GM19452 (cell line): ENCODE results near the gene LVRN.

Experiments used
- ATAC-seq: cut with Tn5 transposase; IDR thresholded peaks from one replicate; pipeline ENCODE4 v1.9.1; 2021; ENCODE audit not compliant: unreplicated experiment

Gene LVRN

DNA sequence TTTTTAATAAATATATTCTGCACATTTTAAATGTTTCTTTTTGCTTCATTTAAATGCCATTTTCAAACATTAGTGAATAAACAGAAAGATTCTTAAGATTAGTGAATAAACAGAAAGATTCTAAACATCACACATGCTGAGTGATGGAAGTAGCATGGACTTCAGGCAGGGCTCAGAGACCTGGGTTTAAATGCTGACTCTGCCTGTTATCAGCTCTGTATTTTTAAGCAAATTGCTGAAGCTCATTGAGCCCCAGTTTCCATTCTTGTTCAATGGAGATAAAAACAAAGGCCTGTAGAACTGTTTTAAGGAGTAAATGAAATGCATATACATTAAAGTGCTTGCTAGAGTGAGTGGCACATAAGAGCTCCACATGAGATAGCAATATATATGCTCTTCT is 8.1 kb upstream of the LVRN start:
- no peak for ATAC-seq

DNA sequence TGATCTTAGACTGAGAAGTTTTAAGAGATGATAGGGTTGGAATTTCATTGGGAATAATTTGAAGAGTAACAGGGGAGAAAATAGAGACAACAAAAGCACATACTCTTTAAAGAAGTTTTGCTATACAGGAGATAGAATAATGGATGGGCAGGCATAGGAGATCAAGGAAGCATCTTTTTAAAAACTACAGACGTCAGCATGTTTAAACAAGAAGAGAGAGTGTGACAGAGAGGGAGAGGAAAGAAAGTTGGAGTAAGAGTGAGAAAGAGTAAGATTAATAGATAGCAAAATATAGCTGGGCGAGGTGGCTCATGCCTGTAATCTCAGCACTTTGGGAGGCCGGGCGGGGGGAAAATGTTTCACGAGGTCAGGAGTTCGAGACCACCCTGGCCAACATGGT is 5.3 kb upstream of the LVRN start:
- ATAC-seq: no peak

DNA sequence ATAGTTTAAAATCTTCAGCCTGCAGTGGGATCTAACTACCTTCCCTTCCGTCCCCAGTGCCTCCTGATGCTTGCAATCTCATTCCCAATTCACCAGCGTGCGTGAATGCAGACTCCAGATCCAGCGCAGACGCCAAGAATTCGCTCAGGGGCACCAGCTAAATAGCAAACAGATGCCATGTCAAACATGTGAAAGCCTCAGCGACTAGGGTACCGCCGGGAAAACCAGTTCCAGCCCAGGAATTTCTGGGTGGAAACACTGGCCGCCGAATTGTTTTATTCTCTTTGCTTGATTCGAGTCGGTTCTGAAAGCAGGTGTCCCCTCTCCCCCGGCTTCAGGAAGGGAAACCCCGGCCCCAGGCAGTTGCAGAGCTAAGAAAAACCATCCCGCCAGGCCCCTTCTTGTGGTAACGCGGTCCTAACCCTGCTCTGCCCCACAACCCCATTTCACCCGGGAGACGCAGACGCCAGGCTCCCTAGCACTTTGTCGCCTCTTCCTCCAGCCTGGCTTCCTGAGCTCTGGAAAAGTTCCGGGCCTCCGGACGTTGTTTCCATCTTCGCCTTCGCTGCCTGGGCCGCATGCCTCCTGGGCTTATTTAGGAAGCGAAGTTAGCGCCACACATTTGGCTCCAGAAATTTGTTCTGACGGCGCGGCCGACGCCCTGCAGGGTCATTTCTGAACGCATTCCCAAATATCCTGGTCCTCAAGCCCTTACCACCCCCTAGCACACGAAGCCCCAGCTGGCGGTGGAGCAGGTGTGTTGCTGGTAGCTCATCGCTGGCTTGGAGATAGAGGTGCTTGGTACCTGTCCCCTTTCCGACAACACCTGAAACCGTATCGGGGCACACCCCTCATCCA is 665 bp upstream of the LVRN start:
- no peak for ATAC-seq

DNA sequence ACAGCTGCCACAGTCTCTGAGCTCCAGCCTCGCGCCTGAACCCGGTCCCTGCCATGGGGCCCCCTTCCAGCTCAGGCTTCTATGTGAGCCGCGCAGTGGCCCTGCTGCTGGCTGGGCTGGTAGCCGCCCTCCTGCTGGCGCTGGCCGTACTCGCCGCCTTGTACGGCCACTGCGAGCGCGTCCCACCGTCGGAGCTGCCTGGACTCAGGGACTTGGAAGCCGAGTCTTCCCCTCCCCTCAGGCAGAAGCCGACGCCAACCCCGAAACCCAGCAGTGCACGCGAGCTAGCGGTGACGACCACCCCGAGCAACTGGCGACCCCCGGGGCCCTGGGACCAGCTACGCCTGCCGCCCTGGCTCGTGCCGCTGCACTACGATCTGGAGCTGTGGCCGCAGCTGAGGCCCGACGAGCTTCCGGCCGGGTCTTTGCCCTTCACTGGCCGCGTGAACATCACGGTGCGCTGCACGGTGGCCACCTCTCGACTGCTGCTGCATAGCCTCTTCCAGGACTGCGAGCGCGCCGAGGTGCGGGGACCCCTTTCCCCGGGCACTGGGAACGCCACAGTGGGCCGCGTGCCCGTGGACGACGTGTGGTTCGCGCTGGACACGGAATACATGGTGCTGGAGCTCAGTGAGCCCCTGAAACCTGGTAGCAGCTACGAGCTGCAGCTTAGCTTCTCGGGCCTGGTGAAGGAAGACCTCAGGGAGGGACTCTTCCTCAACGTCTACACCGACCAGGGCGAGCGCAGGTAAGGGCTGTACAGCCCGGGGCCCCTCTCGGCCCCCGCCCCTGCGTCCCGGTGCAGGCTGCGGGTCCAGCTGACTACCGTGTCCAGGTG is 509 bp downstream of the LVRN start:
- peak; percentile 52 for ATAC-seq

DNA sequence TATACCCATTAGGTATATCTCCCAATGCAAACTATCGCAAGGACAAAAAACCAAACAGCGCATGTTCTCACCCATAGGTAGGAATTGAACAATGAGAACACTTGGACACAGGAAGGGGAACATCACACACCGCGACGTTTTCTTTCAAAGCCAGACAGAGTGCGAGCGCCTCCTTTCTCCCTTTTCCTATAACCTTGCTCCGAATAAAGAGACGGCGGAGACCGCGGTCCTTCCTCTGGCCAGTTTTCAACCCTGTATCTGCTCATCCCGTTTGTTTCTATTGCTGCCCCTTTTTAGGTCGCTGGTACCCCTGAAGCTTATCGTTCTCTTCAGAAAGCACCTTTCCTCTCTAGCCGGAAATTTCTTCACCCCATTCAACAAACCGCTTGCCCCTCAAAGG is 1.3 kb downstream of the LVRN start:
- ATAC-seq: no peak

DNA sequence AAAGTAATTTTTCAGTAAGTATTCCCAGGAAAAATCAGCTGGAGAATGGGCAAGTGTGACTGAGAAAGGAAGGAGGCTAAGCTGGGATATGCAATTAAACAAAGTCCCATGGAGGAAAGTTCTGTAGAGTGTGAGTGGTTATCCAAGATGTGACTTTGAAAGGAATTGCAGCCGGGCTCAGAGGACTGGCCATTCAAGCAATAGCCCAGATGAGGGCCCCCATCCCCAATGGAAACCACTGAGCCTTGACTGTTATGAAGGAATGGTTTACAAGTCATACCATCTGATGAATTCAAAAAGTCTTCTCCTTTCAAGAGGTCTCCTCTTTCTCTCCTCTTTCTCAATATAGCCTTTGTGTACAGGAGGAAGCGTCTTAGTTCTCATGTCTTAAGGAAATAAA is 6.5 kb downstream of the LVRN start:
- ATAC-seq: no peak

DNA sequence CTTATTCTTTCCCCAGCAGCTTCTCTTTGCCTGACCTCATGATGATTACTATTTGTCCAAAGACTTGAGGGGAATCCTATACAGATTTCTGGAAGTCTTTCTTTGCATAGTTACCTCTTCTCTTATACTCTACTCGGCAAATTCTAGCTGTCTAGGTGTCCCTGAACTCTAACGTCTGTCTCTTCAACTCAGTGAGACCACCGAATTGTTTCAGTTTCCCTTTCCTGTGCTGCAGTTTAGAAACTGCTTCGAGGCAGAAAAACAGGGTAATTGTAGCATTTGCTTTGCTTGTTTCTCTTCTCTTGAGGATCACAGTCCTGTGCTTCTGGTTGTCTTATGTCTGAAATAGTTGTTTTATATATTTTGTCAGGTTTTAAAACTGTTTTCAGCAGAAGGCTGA is 14.8 kb downstream of the LVRN start:
- ATAC-seq: peak; percentile 85

DNA sequence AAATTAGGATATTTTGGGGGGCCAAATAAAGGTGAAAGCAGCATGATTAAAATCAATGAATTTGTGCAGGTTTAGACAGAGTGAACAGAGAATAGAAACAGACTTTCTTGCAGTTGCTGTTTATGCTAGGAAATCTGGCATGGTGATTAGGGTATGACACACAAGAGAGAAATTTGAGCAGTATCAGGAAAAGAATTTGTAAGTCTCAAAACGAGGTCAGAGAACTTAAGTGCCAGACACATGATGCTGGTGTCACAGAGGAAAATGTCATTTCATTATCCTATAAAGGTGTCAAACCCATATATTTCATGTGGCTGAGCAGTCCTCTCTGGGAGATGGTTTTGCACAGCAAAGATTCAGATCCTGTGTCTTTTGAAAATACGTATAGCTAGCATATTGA is 15.7 kb downstream of the LVRN start:
- no peak for ATAC-seq

DNA sequence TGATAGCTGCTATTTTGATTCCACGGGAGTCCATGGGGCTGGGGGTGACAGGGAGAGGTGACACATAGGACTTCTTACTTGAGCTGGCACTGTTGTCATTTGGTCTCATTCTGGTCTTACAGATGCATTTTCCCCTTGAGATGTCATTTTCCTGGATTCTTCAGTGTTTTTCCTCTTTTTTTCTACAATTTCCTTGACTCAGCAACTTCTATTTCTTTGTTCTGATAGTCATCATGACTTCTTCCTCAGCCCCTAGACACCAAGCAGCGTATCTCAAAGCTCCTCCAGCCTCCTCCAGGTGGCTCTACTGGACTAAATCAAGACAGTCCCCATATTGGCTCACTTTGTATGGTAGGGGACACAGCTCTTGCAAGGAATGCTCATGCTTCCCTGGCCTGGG is 16.5 kb downstream of the LVRN start:
- no peak for ATAC-seq

DNA sequence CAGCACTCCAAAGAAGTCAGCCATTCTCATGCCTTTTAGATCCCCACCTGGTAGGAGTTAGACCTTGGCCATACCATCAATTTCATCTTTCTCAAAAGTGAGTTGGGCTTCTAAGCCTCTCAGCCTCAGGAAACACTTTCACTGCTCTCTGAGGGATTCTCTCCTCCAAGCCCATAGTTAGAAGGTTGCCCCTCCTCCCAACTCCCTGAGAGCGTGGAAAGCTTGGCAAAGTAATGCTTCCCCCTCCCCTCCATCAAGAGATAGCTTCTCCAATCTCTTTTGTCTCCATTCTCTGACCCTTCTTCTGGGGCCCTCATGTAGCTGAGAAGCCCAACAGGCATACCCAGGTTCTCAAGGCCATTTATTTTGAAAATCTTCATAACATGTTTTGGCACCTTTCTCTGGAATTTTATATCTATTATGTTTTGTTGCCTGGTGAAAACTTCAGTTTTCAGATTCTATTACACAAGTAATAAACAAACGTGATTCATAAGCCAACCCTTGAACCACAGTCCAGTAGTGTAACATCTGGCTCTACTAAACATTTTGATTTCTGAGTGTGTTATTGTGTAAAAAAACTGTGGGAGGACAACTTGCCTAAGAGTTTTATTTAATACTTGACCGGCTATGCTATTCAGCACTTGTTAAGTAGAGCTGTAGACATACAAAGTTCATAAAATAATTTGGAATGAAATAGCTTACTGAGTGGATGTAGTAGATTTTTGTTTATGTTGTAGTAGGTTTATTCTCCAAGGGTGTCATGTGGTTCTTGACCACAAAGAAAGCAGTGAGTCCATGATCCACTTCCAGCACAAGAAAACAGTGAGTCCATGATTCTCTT is 17.1 kb downstream of the LVRN start:
- ATAC-seq: no peak

DNA sequence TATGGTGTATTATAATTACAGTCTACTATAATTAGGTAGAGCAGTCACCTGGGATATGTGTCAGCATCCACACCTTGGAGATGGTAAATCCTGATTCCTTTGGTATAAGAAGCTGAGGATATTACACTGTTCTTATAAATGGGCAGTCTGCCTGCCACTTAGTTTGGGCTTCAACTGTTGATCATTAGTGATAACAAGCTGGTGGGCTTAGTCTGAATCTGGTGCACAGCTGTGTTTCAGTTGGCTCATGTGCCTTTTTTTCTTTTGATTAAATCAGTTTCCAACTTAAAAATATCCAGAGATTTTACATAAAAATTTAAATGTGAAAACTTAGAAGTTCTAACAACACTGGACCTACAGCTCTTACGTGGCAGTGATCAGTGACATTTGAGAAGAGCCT is 21.2 kb downstream of the LVRN start:
- no peak for ATAC-seq

DNA sequence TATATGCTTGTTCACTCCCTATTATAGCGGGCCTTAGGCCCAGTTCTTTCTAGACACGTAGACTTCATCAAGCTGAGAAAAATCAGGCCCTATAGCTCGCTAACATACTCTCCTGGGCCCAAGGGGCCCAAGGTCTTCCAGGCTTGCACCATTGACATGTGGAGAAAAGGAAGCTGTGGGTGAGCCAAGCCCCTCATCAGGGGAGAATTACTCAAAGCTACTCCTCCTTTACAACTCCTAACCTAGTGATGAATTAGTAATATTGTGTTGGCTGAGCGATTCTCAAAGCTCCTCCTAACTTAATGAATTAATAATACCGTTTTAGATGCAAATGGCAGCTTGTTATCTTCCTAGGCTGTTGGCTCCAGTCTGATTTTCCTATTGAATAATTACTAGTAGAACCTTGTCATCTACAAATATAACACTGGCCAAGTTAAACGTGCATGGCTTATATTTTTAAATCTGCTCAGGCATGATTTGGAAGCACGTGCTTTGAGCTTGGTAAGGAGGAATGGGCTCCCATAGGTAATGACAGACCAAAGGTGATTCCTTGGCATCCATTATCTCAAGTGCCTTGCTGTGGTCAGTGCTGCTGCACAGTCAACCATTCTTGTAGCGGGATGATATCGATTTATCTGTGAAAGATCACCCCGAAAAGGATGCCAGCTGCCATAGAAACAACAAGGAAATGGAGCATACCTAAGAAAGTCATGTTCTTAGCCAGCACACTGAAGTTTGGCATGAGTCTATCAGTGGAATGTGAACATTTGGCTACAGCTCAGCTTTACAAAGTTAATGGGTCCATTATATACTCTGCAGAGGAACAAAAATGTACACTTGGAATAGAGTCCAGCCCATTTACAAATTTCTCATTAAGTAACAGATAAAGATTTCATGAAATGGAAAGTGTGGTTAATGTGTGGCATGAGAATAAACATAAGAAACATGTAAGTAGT is 23.8 kb downstream of the LVRN start:
- ATAC-seq: no peak

DNA sequence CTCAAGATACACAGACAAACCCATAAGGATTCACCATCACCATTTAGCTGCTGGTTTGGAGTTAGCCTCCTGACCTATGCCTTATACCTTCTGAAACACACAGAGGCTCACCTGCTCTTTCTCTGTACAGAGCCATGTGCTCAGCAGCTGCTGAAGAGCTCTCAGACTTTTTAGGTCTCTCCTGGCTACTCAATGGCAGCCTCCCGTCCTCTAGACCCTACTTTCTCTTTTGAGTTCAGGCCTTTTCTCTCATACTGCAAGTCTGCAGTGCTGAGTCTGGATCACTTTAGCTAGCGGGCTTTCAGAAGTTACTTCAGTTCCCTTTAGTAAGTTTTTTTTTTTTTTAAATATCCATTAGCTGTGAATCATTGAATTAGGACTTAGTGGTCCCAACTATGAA is 25.7 kb downstream of the LVRN start:
- no peak for ATAC-seq

DNA sequence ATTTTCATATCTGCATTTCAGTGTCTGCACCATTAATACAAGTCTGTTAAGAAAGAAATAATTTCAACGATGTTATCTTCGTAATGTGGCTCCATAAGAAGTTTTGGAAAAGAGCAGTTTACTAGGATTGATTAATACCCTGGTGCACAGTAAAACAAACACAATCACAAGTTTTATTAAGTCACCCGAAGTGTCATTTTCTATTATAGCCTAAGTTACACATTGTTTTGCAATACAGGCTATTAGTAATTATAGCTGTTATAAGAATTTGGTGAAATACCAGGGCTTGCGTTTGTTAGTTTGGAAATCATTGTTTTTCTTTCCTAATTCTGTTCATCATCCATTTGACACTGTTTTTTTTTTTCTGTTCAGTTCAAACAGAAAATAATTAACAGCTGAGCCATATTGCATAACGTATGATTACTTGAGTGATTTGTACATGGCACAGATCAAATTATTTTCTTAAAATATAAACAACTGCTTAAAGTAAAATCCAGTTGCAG is 30.6 kb downstream of the LVRN start:
- ATAC-seq: no peak

DNA sequence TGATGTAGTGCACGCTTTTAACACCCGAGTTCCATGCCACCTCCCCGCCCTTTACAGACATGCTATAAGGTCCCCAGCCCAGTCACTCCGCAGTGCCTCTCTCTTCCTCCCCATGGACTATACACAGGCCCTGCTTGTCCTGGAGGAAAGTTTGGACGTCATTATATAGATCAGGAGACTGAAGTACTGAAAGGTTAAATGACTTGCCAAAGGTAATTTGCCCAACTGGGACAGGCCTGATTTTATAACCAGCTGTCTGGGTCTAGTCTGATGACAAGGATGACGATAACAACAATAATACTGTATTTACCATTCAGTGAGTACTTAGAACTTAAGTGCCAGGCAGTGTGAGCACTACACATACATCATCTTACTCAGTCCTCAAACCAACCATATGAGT is 33.1 kb downstream of the LVRN start:
- ATAC-seq: no peak

DNA sequence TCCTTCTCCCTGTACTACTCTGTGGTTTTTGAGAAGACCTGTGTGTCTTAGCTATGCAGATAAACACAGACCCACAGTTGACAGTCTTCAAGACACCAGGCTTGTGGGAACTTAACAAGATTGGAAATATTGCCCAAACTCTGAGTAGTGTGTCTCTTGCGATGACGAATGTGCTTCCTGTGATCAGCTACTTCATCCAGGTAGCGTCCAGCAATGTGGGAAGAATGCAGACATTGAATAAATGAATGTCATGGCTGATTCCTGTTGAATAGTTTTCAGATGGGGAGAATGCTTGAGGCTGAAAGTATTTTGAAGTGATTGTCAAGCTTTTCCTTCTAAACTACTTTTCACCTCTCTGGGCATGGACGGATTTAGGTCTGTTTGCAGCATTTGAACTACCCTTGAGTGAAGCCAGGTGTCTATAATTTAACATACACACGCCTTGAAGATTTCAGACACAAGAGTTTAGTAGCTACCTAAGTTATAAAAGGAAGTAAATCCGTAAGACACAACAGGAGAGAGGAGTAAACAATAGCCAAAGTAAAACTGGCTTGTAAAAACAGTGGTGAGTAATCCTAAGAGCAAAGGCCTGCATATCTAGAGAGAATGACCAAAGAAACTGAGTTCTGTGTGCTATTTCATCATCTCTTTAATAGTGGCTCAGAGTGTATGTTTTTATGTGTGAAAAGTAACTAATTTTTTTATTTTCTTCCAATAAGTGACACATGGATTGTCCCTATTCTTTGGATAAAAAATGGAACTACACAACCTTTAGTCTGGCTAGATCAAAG is 40.0 kb downstream of the LVRN start:
- ATAC-seq: no peak

DNA sequence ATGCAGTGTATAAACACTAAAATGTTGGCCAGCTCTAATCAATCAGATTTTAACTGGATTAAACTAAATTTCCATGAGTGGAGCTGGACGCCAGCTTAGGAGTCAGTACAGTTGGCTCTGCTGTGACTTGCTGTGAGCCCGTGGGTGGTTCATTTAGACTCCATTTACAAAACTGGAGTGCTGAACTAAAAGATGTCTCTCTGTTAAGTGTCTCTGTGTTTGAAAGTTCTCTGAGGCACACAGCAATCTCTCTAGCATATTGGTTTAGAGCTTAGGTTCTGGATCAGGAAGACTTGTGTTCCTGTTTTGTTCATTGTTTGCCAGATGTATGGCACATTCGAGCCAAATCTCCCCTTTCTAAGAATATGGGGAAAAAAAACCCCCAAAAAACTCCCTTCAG is 42.0 kb downstream of the LVRN start:
- ATAC-seq: no peak

DNA sequence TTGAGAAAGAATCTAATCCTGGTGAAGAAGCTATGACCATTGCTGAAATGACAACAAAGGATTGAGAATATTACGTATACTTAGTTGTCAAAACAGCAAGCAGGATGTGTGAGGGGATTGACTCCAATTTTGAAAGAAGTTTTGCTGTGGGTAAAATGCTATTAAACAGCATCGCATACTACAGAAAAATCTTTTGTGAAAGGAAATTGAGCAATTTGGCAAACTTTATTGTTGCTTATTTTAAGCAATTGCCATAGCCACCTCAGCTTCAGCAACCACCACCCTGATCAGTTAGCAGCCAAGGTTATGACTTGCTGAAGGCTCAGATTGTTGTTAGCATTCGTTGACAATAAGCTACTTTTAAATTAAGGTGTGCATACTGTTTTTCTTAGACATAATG is 47.5 kb downstream of the LVRN start:
- no peak for ATAC-seq

DNA sequence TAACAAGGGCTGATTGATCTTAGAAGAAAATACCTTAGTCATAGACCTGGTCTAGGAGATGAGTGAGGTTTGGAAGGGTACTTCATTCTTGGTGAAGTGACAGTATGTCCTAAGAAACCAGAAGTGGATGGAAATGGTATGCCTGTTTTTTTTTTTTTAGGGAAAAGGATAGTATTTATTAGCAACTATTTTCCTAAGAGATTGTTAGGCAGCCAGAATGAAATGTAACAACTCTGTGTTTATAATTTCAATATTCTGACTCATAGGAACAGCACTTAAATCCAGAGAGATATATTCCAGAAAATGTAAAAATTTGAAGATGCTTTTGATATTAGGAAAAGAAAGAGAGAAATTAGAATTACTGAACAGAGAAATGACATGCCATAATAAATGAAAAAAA is 48.8 kb downstream of the LVRN start:
- no peak for ATAC-seq
